Ovary (tissue), 3 donors: ENCODE results near the gene SYNGAP1.
"Not testable (repeated sequence)": the region's sequence is repeated elsewhere in the genome, so short reads cannot be mapped to it uniquely, and the experiment has no call there.

Source experiments
- CTCF ChIP-seq, 3 donors: fragments of 450-650 bp in 2 of 3; fragments of 200-600 bp in 1 of 3; IDR thresholded peaks; one replicate each; pipeline versions ENCODE4 v1.5.1 to v1.8.0; 2016 to 2022; ENCODE audit warnings: antibody characterized with exemption in 3 of 3, mild to moderate bottlenecking in 1 of 3
- EP300 ChIP-seq: sonication (generic); formaldehyde crosslinking; IDR thresholded peaks from one replicate; pipeline ENCODE4 v1.6.1; 2017; ENCODE audit warnings: antibody characterized with exemption
- donor health status: DM: no; HTN: no; CAD: no.

GRCh38 chr6:33485680-33486079 lies 65.8 kb downstream of the SYNGAP1 start:
- not testable (repeated sequence) for TF ChIP-seq EP300; CTCF (IDR thresholded peaks at IDR 0.05)
